GM21390 (cell line): ENCODE results near the gene CFAP300.

Experiments
- ATAC-seq: cut with Tn5 transposase; IDR thresholded peaks from one replicate; pipeline ENCODE4 v1.9.1; 2021; ENCODE audit not compliant: unreplicated experiment

The CFAP300 gene

GRCh38 chr11:102119997-102120396, 72.8 kb downstream of the CFAP300 start:
- ATAC-seq: no peak

- no peak for ATAC-seq
These were observed 73.3 kb downstream of the CFAP300 start for GRCh38 chr11:102120437-102120973.

- no peak for ATAC-seq
These were observed 74.1 kb downstream of the CFAP300 start for GRCh38 chr11:102121329-102121728.
